ENCODE results near the gene SULT4A1. TPM values are rescaled to one million over a fixed set of nuclear protein-coding genes. Genes with fewer than 3 reads are reported as not detected.

SULT4A1 gene
- total and polyA plus RNA-seq, 10 of the 15 experiments (the other 5 are each of a cell fraction or from before 2014, with no cell fraction given), result not detected

- TF ChIP-seq DPF2 (IDR thresholded peaks at IDR 0.05) (peak; percentile 47; the same call in 1 of the 2 replicates), CHD2 (IDR thresholded peaks at IDR 0.05; ENCODE audit: borderline replicate concordance, low read depth, low read length) (no peak), HDGF (IDR thresholded peaks at IDR 0.05) (no peak), MYB (IDR thresholded peaks at IDR 0.05; ENCODE audit: borderline replicate concordance, low read depth, low read length) (no peak), MLLT1 (IDR thresholded peaks at IDR 0.05) (no peak), ZBTB33 (IDR thresholded peaks at IDR 0.05) (no peak), NFIC (IDR thresholded peaks at IDR 0.05; ENCODE audit: low read depth, low read length) (no peak; the same call in 1 of the 2 replicates), RAD21 (IDR thresholded peaks at IDR 0.05; ENCODE audit: insufficient read depth, low read depth, low read length) (no peak), ZBTB4 (CRISPR knock-in tag; IDR thresholded peaks at IDR 0.05) (no peak), E2F8 (IDR thresholded peaks at IDR 0.05; ENCODE audit: low read depth, partially characterized antibody) (no peak), SKIL (IDR thresholded peaks at IDR 0.05; ENCODE audit: low read depth, poor library complexity, severe bottlenecking) (peak; percentile 52), MEF2B (IDR thresholded peaks at IDR 0.05; ENCODE audit: partially characterized antibody, poor library complexity, severe bottlenecking) (no peak), SRF (IDR thresholded peaks at IDR 0.05; ENCODE audit: low read depth in 2 of 2, low read length in 2 of 2) (no peak), ATF3 (IDR thresholded peaks at IDR 0.05; ENCODE audit: borderline replicate concordance, extremely low read depth, low read depth, low read length) (no peak), SP1 (IDR thresholded peaks at IDR 0.05; ENCODE audit: low read depth, low read length) (no peak)
Observed at GRCh38 chr22:43798492-43798891, 63.8 kb downstream of the SULT4A1 start (continued).

Data from GM12878 (cell line).